Astrocyte (in vitro differentiated cells and primary cell): ENCODE measurements around the gene FBLN5.

Experiments used
- CTCF ChIP-seq: IDR thresholded peaks from 2 replicates; pipeline ENCODE4 v1.5.1; 2011; ENCODE audit warnings: low read depth, mild to moderate bottlenecking, inconsistent platforms, low read length, moderate library complexity; ENCODE audit not compliant: insufficient read depth
- EZH2 ChIP-seq: IDR thresholded peaks from 2 replicates; pipeline ENCODE4 v1.6.1; 2012; ENCODE audit warnings: mild to moderate bottlenecking, low read length, inconsistent platforms; ENCODE audit not compliant: insufficient read depth

GRCh38 chr14:91906374-91906773 is 41.1 kb downstream of the FBLN5 start:
- no peak for TF ChIP-seq CTCF
- TF ChIP-seq EZH2: no peak
